ENCODE measurements around the gene AGPAT4.

Gene AGPAT4

DNA sequence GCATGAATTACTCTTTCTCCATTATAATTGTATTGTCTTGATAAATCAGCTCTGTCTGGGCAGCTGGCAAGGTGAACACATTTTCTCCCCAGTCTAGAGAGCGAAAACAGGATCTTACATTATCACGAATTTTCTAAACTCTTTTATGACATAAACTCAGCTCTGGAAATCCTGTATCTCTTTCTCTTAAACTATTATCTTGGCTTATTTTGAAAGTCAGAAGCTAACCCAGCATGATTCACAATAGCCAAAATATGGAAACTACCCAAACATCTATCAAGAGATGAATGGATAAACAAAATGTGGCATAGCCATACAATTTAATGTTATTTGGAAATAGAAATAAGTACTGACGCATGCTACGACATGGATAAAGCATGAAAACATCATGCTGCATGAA, 25.9 kb upstream of the AGPAT4 start:
- DNase-seq (ENCODE audit: low read depth): no peak
- no peak overlapping the region for H3K4me3 ChIP-seq (ENCODE audit: low read depth, low read length)
- TF ChIP-seq, protein P1, sequence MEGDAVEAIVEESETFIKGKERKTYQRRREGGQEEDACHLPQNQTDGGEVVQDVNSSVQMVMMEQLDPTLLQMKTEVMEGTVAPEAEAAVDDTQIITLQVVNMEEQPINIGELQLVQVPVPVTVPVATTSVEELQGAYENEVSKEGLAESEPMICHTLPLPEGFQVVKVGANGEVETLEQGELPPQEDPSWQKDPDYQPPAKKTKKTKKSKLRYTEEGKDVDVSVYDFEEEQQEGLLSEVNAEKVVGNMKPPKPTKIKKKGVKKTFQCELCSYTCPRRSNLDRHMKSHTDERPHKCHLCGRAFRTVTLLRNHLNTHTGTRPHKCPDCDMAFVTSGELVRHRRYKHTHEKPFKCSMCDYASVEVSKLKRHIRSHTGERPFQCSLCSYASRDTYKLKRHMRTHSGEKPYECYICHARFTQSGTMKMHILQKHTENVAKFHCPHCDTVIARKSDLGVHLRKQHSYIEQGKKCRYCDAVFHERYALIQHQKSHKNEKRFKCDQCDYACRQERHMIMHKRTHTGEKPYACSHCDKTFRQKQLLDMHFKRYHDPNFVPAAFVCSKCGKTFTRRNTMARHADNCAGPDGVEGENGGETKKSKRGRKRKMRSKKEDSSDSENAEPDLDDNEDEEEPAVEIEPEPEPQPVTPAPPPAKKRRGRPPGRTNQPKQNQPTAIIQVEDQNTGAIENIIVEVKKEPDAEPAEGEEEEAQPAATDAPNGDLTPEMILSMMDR (IDR thresholded peaks at IDR 0.05; ENCODE audit: control insufficient read depth, extremely low read depth, insufficient read depth): no peak

- DNase-seq (ENCODE audit: low read depth): no peak
- no peak overlapping the region for H3K4me3 ChIP-seq (ENCODE audit: low read depth, low read length)
- TF ChIP-seq, protein P1 (IDR thresholded peaks at IDR 0.05; ENCODE audit: control insufficient read depth, extremely low read depth, insufficient read depth): no peak
Observed at GRCh38 chr6:161295784-161296183, 21.9 kb upstream of the AGPAT4 start.

GRCh38 chr6:161292650-161293281, 18.9 kb upstream of the AGPAT4 start:
- TF ChIP-seq, protein P1 (IDR thresholded peaks at IDR 0.05; ENCODE audit: control insufficient read depth, extremely low read depth, insufficient read depth): no peak
- H3K4me3 ChIP-seq (ENCODE audit: low read depth, low read length): no peak overlapping the region
- no peak for DNase-seq (ENCODE audit: low read depth)

- TF ChIP-seq, protein P1 (IDR thresholded peaks at IDR 0.05; ENCODE audit: control insufficient read depth, extremely low read depth, insufficient read depth): no peak
- H3K4me3 ChIP-seq (ENCODE audit: low read depth, low read length): no peak overlapping the region
- DNase-seq (ENCODE audit: low read depth): no peak
Observed at GRCh38 chr6:161292145-161292544, 18.3 kb upstream of the AGPAT4 start.

GRCh38 chr6:161290751-161291150, 16.9 kb upstream of the AGPAT4 start:
- DNase-seq (ENCODE audit: low read depth): no peak
- no peak overlapping the region for H3K4me3 ChIP-seq (ENCODE audit: low read depth, low read length)
- TF ChIP-seq, protein P1 (IDR thresholded peaks at IDR 0.05; ENCODE audit: control insufficient read depth, extremely low read depth, insufficient read depth): no peak

- TF ChIP-seq, protein P1 (IDR thresholded peaks at IDR 0.05; ENCODE audit: control insufficient read depth, extremely low read depth, insufficient read depth): no peak
- no peak for DNase-seq (ENCODE audit: low read depth)
Observed at GRCh38 chr6:161284653-161285052, 10.8 kb upstream of the AGPAT4 start.

GRCh38 chr6:161281092-161281491, 7.2 kb upstream of the AGPAT4 start:
- no peak overlapping the region for H3K4me3 ChIP-seq (ENCODE audit: low read depth, low read length)
- no peak for DNase-seq (ENCODE audit: low read depth)
- TF ChIP-seq, protein P1 (IDR thresholded peaks at IDR 0.05; ENCODE audit: control insufficient read depth, extremely low read depth, insufficient read depth): no peak

More at GRCh38 chr6:161284653-161285052, 10.8 kb upstream of the AGPAT4 start:
- no peak overlapping the region for H3K4me3 ChIP-seq (ENCODE audit: low read depth, low read length)
